PC-9 (cell line): Measurements from ENCODE around the gene UBA1. TPM values are rescaled to one million over a fixed set of nuclear protein-coding genes. Genes with fewer than 3 reads are reported as not detected.

Source experiments
- BruUV-seq: library from RNA; stranded (reverse); fragments of 400-500 nt; replicated peaks from 2 replicates; lab custom pipeline; 2021; lab: Mats Ljungman, UMichigan
- CTCF ChIA-PET: fragments of 300-600 bp; sonication (Branson Sonifier 250); formaldehyde crosslinking; loops from one replicate; lab custom pipeline; 2022; ENCODE audit warnings: antibody characterized with exemption; lab: Charles Lee
- POLR2A ChIA-PET: fragments of 300-600 bp; sonication (Branson Sonifier 250); formaldehyde crosslinking; loops from one replicate; lab custom pipeline; 2022; ENCODE audit warnings: antibody characterized with exemption; ENCODE audit not compliant: unreplicated experiment; lab: Charles Lee
- DNase-seq, 2 experiments: peaks; one replicate each; pipeline versions ENCODE4 v3.0.0 to v3.0.0-alpha.2; 2015 to 2022; ENCODE audit warnings: mixed read lengths in 1 of 2
- H2AFZ ChIP-seq: fragments of 200-600 bp; sonication (generic); 2 replicates; pipeline ENCODE4 v1.8.1; 2017; ENCODE audit warnings: antibody characterized with exemption
- H3F3A ChIP-seq: fragments of 200-600 bp; sonication (generic); 2 replicates; pipeline ENCODE4 v1.8.1; 2017; ENCODE audit warnings: antibody characterized with exemption, mild to moderate bottlenecking, low read depth; ENCODE audit not compliant: insufficient read depth
- H3K27ac ChIP-seq: fragments of 200-600 bp; sonication (generic); 2 replicates; pipeline ENCODE4 v1.6.1; 2016; ENCODE audit warnings: mixed run types
- H3K27me3 ChIP-seq: fragments of 200-600 bp; sonication (generic); 2 replicates; pipeline ENCODE4 v1.6.1; 2016; ENCODE audit warnings: low read depth, mixed run types; ENCODE audit not compliant: insufficient read depth
- H3K36me3 ChIP-seq: fragments of 200-600 bp; sonication (generic); 2 replicates; pipeline ENCODE4 v1.6.1; 2016; ENCODE audit warnings: low read depth, mixed run types
- H3K4me1 ChIP-seq: fragments of 200-600 bp; sonication (generic); replicated peaks from 2 replicates; pipeline ENCODE4 v1.6.1; 2016; ENCODE audit warnings: mixed run types; ENCODE audit not compliant: insufficient read depth
- H3K4me2 ChIP-seq: fragments of 200-600 bp; sonication (generic); 2 replicates; pipeline ENCODE4 v1.6.1; 2017; ENCODE audit warnings: mixed run types
- H3K4me3 ChIP-seq: fragments of 200-600 bp; sonication (generic); 2 replicates; pipeline ENCODE4 v1.6.1; 2016; ENCODE audit warnings: mixed run types
- H3K79me2 ChIP-seq: fragments of 200-600 bp; sonication (generic); 2 replicates; pipeline ENCODE4 v1.6.1; 2017; ENCODE audit warnings: low read depth, mixed run types
- H3K9me2 ChIP-seq: fragments of 200-600 bp; sonication (generic); 2 replicates; pipeline ENCODE4 v1.8.1; 2017; ENCODE audit warnings: mild to moderate bottlenecking; ENCODE audit not compliant: insufficient read depth
- H3K9me3 ChIP-seq: fragments of 200-600 bp; sonication (generic); 2 replicates; pipeline ENCODE4 v1.8.1; 2016; ENCODE audit warnings: low read depth; ENCODE audit not compliant: insufficient read depth
- H4K20me1 ChIP-seq: fragments of 200-600 bp; sonication (generic); 2 replicates; pipeline ENCODE4 v1.8.1; 2017; ENCODE audit not compliant: insufficient read depth
- CTCF ChIP-seq: fragments of 200-600 bp; sonication (generic); conservative IDR thresholded peaks from 2 replicates; pipeline ENCODE4 v1.6.1; 2017; ENCODE audit warnings: mixed run types, antibody characterized with exemption, mild to moderate bottlenecking, moderate library complexity
- EZH2 ChIP-seq: fragments of 200-600 bp; sonication (generic); IDR thresholded peaks from 2 replicates; pipeline ENCODE4 v1.8.0; 2017; ENCODE audit warnings: antibody characterized with exemption, low read depth
- intact Hi-C: fragments of 100-400 bp; cut with micrococcal nuclease; formaldehyde crosslinking; loops from one replicate; pipeline ENCODE4 v1.10.0; 2022; ENCODE audit not compliant: unreplicated experiment
- total RNA-seq: library from RNA; stranded (reverse); gene quantifications from 2 replicates; pipeline ENCODE4 v1.2.3, GENCODE V29; 2021

UBA1 gene
- total RNA-seq, 1 experiment from 2014 or later = 126 TPM

- BruUV-seq = no TSS peak
- no peak overlapping the region for H2AFZ ChIP-seq
- ChIA-PET CTCF (no interaction called here), POLR2A (no interaction called here)
- no peaks in the 10 kb centered on the region for H4K20me1 ChIP-seq
- intact Hi-C loops = no loop called here
- no peaks in the 10 kb centered on the region; the same call in none of the 2 replicates for H3K79me2 ChIP-seq
- DNase-seq = no peak
- H3K36me3 ChIP-seq = no peaks in the 10 kb centered on the region
- TF ChIP-seq EZH2 = no peak
- TF ChIP-seq CTCF = no peak
- no peak overlapping the region for H3K4me3 ChIP-seq
- H3K27me3 ChIP-seq = no peaks in the 10 kb centered on the region
- no peak overlapping the region for H3K27ac ChIP-seq
- H3K4me1 ChIP-seq = no peaks in the 10 kb centered on the region
- no peaks in the 10 kb centered on the region for H3F3A ChIP-seq
- H3K9me2 ChIP-seq = no peaks in the 10 kb centered on the region
- no peak overlapping the region for H3K4me2 ChIP-seq
- no peaks in the 10 kb centered on the region for H3K9me3 ChIP-seq
These were observed 33.1 kb downstream of the UBA1 start for GRCh38 chrX:47226531-47227333.

GRCh38 chrX:47227334-47227583 is 33.6 kb downstream of the UBA1 start:
- intact Hi-C loops = no loop called here
- H3K9me3 ChIP-seq = no peaks in the 10 kb centered on the region
- H3K79me2 ChIP-seq = no peaks in the 10 kb centered on the region
- H3K36me3 ChIP-seq = no peaks in the 10 kb centered on the region
- H4K20me1 ChIP-seq = no peaks in the 10 kb centered on the region
- ChIA-PET CTCF (no interaction called here), POLR2A (no interaction called here)
- H3F3A ChIP-seq = no peaks in the 10 kb centered on the region
- H2AFZ ChIP-seq = no peak overlapping the region
- TF ChIP-seq EZH2 (no peak), CTCF (no peak)
- H3K4me2 ChIP-seq = no peak overlapping the region
- H3K27ac ChIP-seq = no peak overlapping the region
- H3K4me1 ChIP-seq = no peaks in the 10 kb centered on the region
- no peaks in the 10 kb centered on the region for H3K27me3 ChIP-seq
- H3K9me2 ChIP-seq = no peaks in the 10 kb centered on the region
- no TSS peak for BruUV-seq
- no peak for DNase-seq
- H3K4me3 ChIP-seq = no peak overlapping the region

GRCh38 chrX:47228550-47229270 is 35.1 kb downstream of the UBA1 start:
- POLR2A ChIA-PET = no interaction called here
- intact Hi-C loops = no loop called here
- Histone ChIP-seq H3K4me2 (no peak overlapping the region), H3K9me2 (no peaks in the 10 kb centered on the region), H3F3A (no peaks in the 10 kb centered on the region), H2AFZ (no peak overlapping the region), H3K9me3 (no peaks in the 10 kb centered on the region), H3K36me3 (no peaks in the 10 kb centered on the region), H3K27ac (no peak overlapping the region), H3K4me1 (no peaks in the 10 kb centered on the region), H3K79me2 (no peaks in the 10 kb centered on the region), H3K27me3 (no peaks in the 10 kb centered on the region), H4K20me1 (no peaks in the 10 kb centered on the region), H3K4me3 (no peak overlapping the region)
- TF ChIP-seq EZH2 = no peak
- no peak for TF ChIP-seq CTCF
- no TSS peak for BruUV-seq
- no peak for DNase-seq
- CTCF ChIA-PET = no interaction called here
